BLaER1 treated with 17β-estradiol and CSF1 and Interleukin-3, amounts not matched to agents 10 nM and 100 nM (cell line): ENCODE measurements around the gene C16orf74.

Source experiments
- H3K27ac ChIP-seq, 11 experiments: shearing (Covaris generic); formaldehyde crosslinking; 2 replicates each; pipeline ENCODE4 v1.8.1; 2022
- H3K27me3 ChIP-seq, 11 experiments: shearing (Covaris generic); formaldehyde crosslinking; 2 replicates each; pipeline ENCODE4 v1.8.1; 2022
- H3K36me3 ChIP-seq, 11 experiments: shearing (Covaris generic); formaldehyde crosslinking; 2 replicates each; pipeline ENCODE4 v1.8.1; 2022
- H3K4me1 ChIP-seq, 10 experiments: shearing (Covaris generic); formaldehyde crosslinking; 2 replicates each; pipeline ENCODE4 v1.8.1; 2022
- H3K4me2 ChIP-seq, 11 experiments: shearing (Covaris generic); formaldehyde crosslinking; 2 replicates each; pipeline ENCODE4 v1.8.1; 2022
- H3K4me3 ChIP-seq, 10 experiments: shearing (Covaris generic); formaldehyde crosslinking; 2 replicates each; pipeline ENCODE4 v1.8.1; 2022
- H3K9ac ChIP-seq, 11 experiments: shearing (Covaris generic); formaldehyde crosslinking; 2 replicates each; pipeline ENCODE4 v1.8.1; 2022
- H3K9me3 ChIP-seq, 11 experiments: shearing (Covaris generic); formaldehyde crosslinking; replicated peaks in 1 of 11; 2 replicates each; pipeline ENCODE4 v1.8.1; 2022
- H4K20me1 ChIP-seq, 11 experiments: shearing (Covaris generic); formaldehyde crosslinking; 2 replicates each; pipeline ENCODE4 v1.8.1; 2022
- Cebpa-rat ChIP-seq, 11 experiments: shearing (Covaris generic); IDR thresholded peaks; 2 replicates each; pipeline ENCODE4 v1.8.1; 2022

The C16orf74 gene

DNA sequence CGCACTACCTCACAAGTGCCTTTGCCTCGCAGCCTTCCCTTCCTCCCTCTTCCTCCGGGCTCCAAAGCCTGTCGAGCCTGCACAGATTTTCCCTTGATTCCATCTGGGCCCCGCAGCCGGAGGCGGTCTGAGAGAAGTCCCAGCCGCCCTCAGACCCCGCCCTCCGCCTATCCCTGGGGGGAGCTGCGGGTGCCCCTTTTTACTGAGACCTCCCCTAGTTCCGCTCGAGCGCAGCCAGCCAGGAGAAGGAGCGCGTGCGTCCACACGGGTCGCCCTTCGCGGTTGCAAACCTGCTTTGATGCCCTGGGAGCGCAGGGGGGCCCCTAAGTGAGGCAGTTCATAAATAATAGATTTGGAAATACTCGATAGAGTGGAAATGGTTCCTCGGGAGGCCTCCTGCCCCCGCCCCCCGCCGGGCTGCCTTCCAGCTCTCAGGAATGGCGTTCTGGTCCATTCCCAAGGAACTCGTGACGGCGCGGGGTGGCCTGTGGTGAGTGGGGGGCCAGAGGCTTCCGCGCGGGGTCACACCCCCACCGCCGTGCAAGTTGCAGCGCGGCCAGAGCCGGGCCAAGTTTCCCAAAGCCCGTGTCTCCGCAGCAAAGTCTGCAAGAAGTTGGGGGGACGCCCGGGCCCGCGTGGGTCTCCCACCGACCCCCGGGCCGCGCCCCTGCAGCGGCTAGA lies 610 bp downstream of the C16orf74 start:
- Histone ChIP-seq H3K27ac (peak overlapping the region in 9 of 11 experiments; percentile 22 to 65 (median 54); a peak in 15 of 22 replicates), H3K9ac (peak overlapping the region; percentile 48 to 79 (median 70); a peak in 21 of 22 replicates), H4K20me1 (peaks cover 0 to 64% (median 39%) of the 10 kb centered on the region in 11 experiments; a peak in 18 of 22 replicates), H3K9me3 (no peaks in the 10 kb centered on the region), H3K36me3 (no peaks in the 10 kb centered on the region; a peak in 1 of 22 replicates), H3K4me3 (peak overlapping the region; percentile 65 to 80 (median 71)), H3K4me2 (peak overlapping the region; percentile 98 to 100 (median 100)), H3K4me1 (peaks cover 60 to 100% (median 94%) of the 10 kb centered on the region in 10 experiments), H3K27me3 (peaks cover 0 to 58% (median 0%) of the 10 kb centered on the region in 11 experiments; a peak in 7 of 22 replicates)
- no peak for TF ChIP-seq Cebpa-rat (IDR thresholded peaks at IDR 0.05)

DNA sequence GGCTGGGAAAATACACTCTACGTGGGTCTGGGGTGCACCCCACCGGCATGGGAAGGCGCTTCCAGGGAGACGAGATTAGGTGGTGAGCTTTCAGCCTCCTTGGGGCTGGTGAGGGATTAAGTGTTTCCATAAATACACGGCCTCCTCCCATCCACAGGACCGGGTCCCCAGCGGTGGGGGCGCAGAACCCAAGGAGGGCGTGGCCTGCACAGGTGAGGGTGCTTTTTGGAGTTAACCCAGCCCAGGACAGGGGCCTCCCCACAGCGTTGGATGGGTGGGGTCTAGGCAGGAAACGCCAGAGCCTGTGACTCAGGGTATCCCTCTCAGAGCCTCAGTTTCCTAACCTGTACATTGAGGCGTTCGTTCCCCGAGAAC lies 1.1 kb downstream of the C16orf74 start:
- no peak for TF ChIP-seq Cebpa-rat (IDR thresholded peaks at IDR 0.05)
- H3K4me2 ChIP-seq, result peak overlapping the region; percentile 98 to 100 (median 100)
- H3K36me3 ChIP-seq, result no peaks in the 10 kb centered on the region; a peak in 1 of 22 replicates
- H3K9me3 ChIP-seq, result no peaks in the 10 kb centered on the region
- H3K9ac ChIP-seq, result peak overlapping the region in 7 of 11 experiments; percentile 64 to 79 (median 70); a peak in 13 of 22 replicates
- H4K20me1 ChIP-seq, result peaks cover 0 to 68% (median 42%) of the 10 kb centered on the region in 11 experiments; a peak in 18 of 22 replicates
- H3K4me3 ChIP-seq, result peak overlapping the region; percentile 65 to 80 (median 71); a peak in 19 of 20 replicates
- H3K27ac ChIP-seq, result no peak overlapping the region
- H3K4me1 ChIP-seq, result peaks cover 54 to 100% (median 93%) of the 10 kb centered on the region in 10 experiments
- peaks cover 0 to 53% (median 0%) of the 10 kb centered on the region in 11 experiments; a peak in 7 of 22 replicates for H3K27me3 ChIP-seq

DNA sequence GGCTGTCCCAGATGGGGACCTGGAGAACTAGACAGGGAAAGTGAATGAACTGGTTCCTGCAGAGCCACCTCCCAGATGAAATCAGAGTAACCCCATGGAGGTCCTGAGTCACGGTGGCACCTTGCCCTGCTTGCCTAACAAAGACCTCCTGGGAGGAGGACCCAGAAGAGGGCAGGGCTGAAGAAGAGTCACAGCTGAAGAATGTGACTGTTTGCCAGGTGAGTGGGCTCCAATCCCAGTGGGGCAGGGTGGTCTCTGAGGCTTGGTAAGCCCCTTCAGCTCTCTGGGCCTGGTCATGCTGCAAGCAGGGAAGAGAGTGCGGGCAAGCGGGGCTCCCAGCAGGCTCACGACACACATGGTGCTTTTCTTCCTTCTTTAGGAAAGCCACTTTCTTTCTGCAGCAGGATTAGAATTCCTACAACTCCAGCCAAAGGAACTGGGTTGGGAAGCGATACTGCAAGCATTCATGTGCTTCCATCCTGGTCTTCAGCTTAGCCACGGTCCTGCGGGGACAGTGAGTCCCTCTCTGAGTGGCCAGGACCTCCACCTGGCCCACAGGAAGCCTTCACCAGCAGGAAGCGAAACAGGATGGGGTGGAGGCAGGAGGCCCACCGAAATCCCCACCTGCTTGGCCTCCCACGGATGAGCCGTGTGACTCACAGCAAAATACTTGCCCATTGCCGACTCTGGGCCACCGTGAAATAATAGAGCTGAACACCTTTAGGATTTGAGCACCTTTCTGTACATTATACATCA lies 4.3 kb downstream of the C16orf74 start:
- Histone ChIP-seq H3K4me2 (peak overlapping the region in 10 of 11 experiments; percentile 3 to 100 (median 74); a peak in 19 of 22 replicates), H3K9ac (no peak overlapping the region), H3K9me3 (no peaks in the 10 kb centered on the region), H3K36me3 (peaks cover 0 to 6% (median 0%) of the 10 kb centered on the region in 11 experiments; a peak in 1 of 22 replicates), H3K27ac (no peak overlapping the region), H3K4me1 (peaks cover 23 to 85% (median 64%) of the 10 kb centered on the region in 10 experiments), H3K27me3 (peaks cover 0 to 22% (median 0%) of the 10 kb centered on the region in 11 experiments; a peak in 7 of 22 replicates), H4K20me1 (peaks cover 0 to 69% (median 27%) of the 10 kb centered on the region in 11 experiments; a peak in 15 of 22 replicates), H3K4me3 (no peak overlapping the region)
- no peak for TF ChIP-seq Cebpa-rat (IDR thresholded peaks at IDR 0.05)

DNA sequence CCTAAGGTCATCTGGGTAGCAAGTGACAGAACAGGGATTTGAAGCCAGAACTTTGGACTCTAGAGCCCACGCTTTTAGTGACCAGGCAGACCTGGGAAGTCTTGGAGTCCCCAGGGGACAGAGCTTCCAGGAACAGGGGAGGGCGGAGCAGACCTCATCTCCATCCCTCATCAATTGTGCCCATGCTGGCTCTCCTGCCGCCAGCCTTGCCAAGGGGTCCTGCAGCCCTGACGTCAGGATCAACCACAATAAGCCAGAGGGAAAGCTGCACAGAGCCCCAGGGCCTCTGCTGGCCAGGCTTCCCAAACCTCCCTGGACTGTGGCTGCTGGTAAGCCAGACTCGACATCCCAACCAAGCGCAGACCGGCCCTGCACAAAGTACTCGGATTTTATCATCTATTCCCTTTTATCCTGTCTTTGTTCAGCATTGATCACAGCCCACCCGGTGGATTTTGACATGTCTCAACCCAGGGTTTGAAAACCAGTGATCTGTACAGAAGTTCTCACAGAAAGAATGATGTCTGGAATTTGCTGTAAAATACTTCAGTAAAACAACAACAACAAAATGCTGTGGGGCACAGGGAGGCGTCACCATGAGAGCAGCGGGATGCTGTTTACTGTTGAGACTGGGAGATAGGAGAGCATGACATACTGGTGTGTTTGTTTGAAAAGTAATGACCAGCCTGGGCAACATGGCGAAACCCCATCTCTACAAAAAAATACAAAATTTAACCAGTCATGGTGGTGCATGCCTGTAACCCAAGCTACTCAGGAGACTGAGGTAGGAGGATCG lies 11.8 kb downstream of the C16orf74 start:
- Histone ChIP-seq H3K9ac (no peak overlapping the region), H3K27ac (no peak overlapping the region), H3K9me3 (no peaks in the 10 kb centered on the region), H4K20me1 (peaks cover 0 to 47% (median 13%) of the 10 kb centered on the region in 11 experiments; a peak in 11 of 22 replicates), H3K36me3 (peaks cover 0 to 17% (median 0%) of the 10 kb centered on the region in 11 experiments; a peak in 2 of 22 replicates), H3K4me1 (peaks cover 22 to 61% (median 38%) of the 10 kb centered on the region in 10 experiments), H3K4me2 (0 out of 22 replicates have a peak overlapping the region, but pooled peaks of 1 of the 11 experiments have one; percentile 2), H3K27me3 (peaks cover 0 to 13% (median 0%) of the 10 kb centered on the region in 11 experiments; a peak in 3 of 22 replicates), H3K4me3 (no peak overlapping the region)
- TF ChIP-seq Cebpa-rat (IDR thresholded peaks at IDR 0.05), result no peak

DNA sequence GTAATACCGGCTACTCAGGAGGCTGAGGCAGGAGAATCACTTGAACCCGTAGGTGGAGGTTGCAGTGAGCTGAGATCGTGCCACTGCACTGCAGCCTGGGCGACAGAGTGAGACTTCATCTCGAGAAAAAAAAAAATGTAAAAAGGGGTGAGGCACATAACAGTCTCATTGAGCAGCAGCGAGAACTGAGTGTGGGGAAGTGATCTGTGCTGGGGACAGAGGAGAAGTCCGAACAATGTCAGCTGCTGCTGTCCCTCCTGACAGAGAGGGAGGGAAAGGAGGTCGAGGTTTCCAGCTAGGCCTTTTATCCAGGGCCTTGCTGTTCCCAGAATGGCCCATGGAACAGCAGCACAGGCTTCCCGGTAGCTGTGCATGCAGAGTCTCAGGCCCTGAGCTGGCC lies 14.0 kb downstream of the C16orf74 start:
- Histone ChIP-seq H3K27ac (no peak overlapping the region), H4K20me1 (peaks cover 0 to 31% (median 13%) of the 10 kb centered on the region in 11 experiments; a peak in 11 of 22 replicates), H3K36me3 (peaks cover 0 to 19% (median 0%) of the 10 kb centered on the region in 11 experiments; a peak in 3 of 22 replicates), H3K4me1 (peaks cover 37 to 72% (median 56%) of the 10 kb centered on the region in 10 experiments), H3K9ac (no peak overlapping the region), H3K9me3 (no peaks in the 10 kb centered on the region), H3K4me3 (no peak overlapping the region), H3K4me2 (peak overlapping the region in 9 of 11 experiments; percentile 75 to 95 (median 82); a peak in 13 of 22 replicates), H3K27me3 (peaks cover 0 to 13% (median 0%) of the 10 kb centered on the region in 11 experiments; a peak in 3 of 22 replicates)
- no peak for TF ChIP-seq Cebpa-rat (IDR thresholded peaks at IDR 0.05)

DNA sequence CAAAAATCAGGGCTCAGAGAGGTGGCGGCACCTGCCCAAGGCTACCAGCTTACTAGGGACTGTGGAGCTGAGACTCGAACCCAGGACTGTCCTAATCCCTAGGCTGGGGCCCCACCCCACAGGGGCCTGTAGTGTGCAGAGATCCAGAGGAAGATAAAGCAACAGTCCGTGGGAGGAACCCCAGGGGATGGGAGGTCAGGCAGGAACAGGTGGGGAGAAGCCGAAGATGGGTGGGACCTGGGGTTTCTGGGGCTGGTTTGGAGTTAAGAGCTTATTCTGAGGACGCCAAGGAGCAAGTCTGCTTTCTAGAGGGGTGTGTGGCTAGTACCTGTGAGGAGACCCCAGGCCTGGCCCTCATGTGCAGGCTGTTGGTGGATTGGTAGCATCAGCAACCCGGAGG lies 14.9 kb downstream of the C16orf74 start:
- Histone ChIP-seq H3K4me2 (peak overlapping the region; percentile 73 to 95 (median 80); a peak in 21 of 22 replicates), H3K27me3 (peaks cover 0 to 13% (median 0%) of the 10 kb centered on the region in 11 experiments; a peak in 3 of 22 replicates), H3K9me3 (no peaks in the 10 kb centered on the region), H3K4me3 (no peak overlapping the region), H4K20me1 (peaks cover 0 to 31% (median 13%) of the 10 kb centered on the region in 11 experiments; a peak in 11 of 22 replicates), H3K9ac (0 out of 22 replicates have a peak overlapping the region, but pooled peaks of 1 of the 11 experiments have one; percentile 16), H3K27ac (no peak overlapping the region), H3K4me1 (peaks cover 37 to 77% (median 63%) of the 10 kb centered on the region in 10 experiments), H3K36me3 (peaks cover 0 to 11% (median 0%) of the 10 kb centered on the region in 11 experiments; a peak in 3 of 22 replicates)
- no peak for TF ChIP-seq Cebpa-rat (IDR thresholded peaks at IDR 0.05)

DNA sequence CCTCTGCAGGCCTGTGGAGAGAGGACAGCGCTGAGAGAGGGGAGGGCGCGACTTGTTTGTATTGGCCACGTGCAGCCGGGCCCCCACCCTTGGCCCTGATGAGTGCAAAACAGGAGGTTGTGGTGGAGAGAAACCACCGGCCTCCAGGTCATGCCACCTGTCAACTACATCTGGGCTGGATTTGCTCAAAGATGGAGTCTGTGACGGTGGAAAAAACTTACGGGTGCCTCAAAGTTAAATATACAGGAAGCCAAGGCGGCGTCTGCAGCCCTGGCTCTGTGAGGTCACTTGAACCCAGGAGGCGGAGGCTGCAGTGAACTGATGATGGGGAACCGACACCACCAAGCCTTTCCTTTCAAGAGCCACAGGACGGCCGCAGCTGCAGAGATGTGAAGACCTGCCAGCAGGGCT lies 15.7 kb downstream of the C16orf74 start:
- Histone ChIP-seq H3K36me3 (peaks cover 0 to 5% (median 0%) of the 10 kb centered on the region in 11 experiments; a peak in 1 of 22 replicates), H3K27ac (peak overlapping the region in 9 of 11 experiments; percentile 13 to 83 (median 72); a peak in 15 of 22 replicates), H3K9ac (peak overlapping the region in 8 of 11 experiments; percentile 2 to 53 (median 37); a peak in 12 of 22 replicates), H3K27me3 (peaks cover 0 to 13% (median 0%) of the 10 kb centered on the region in 11 experiments; a peak in 3 of 22 replicates), H3K4me1 (peaks cover 40 to 83% (median 70%) of the 10 kb centered on the region in 10 experiments), H3K4me3 (peak overlapping the region in 5 of 10 experiments; percentile 2 to 39 (median 13); a peak in 5 of 20 replicates), H3K9me3 (no peaks in the 10 kb centered on the region), H3K4me2 (peak overlapping the region; percentile 73 to 95 (median 80)), H4K20me1 (peaks cover 0 to 31% (median 13%) of the 10 kb centered on the region in 11 experiments; a peak in 11 of 22 replicates)
- TF ChIP-seq Cebpa-rat (IDR thresholded peaks at IDR 0.05), result no peak
